HG03060 (cell line): ENCODE data around the gene CD9.
"Not testable (repeated sequence)": the region's sequence is repeated elsewhere in the genome, so short reads cannot be mapped to it uniquely, and the experiment has no call there.

ENCODE experiments used
- ATAC-seq: cut with Tn5 transposase; IDR thresholded peaks from one replicate; pipeline ENCODE4 v1.9.1; 2021; ENCODE audit warnings: low read depth, moderate number of reproducible peaks; ENCODE audit not compliant: unreplicated experiment

CD9 gene

GRCh38 chr12:6200256-6201212 lies at the start of gene CD9:
Gene CD9 (plus strand): TSS chr12:6200400. CDS start chr12:6200500, 100 bp downstream.
- ATAC-seq: no peak

GRCh38 chr12:6154730-6155459 lies 45.3 kb upstream of the CD9 start:
- ATAC-seq: no peak

- ATAC-seq: no peak
Measured at GRCh38 chr12:6157482-6157881, 42.7 kb upstream of the CD9 start.

- no peak for ATAC-seq
Measured at GRCh38 chr12:6158255-6158654, 41.9 kb upstream of the CD9 start.

- no peak for ATAC-seq
Measured at GRCh38 chr12:6158749-6159148, 41.5 kb upstream of the CD9 start.

GRCh38 chr12:6159166-6160011 lies 40.8 kb upstream of the CD9 start:
- ATAC-seq: not testable (repeated sequence)

GRCh38 chr12:6160049-6160649 lies 40.1 kb upstream of the CD9 start:
- not testable (repeated sequence) for ATAC-seq

GRCh38 chr12:6161124-6161882 lies 38.9 kb upstream of the CD9 start:
- ATAC-seq: no peak

- ATAC-seq: no peak
Measured at GRCh38 chr12:6163416-6164060, 36.7 kb upstream of the CD9 start.

GRCh38 chr12:6165395-6165794 lies 34.8 kb upstream of the CD9 start:
- no peak for ATAC-seq

GRCh38 chr12:6166808-6167207 lies 33.4 kb upstream of the CD9 start:
- no peak for ATAC-seq

- ATAC-seq: peak; percentile 72
Measured at GRCh38 chr12:6167327-6168280, 32.6 kb upstream of the CD9 start.

- ATAC-seq: no peak
Measured at GRCh38 chr12:6171409-6172015, 28.7 kb upstream of the CD9 start.

GRCh38 chr12:6172086-6172485 lies 28.1 kb upstream of the CD9 start:
- ATAC-seq: no peak

GRCh38 chr12:6172862-6173261 lies 27.3 kb upstream of the CD9 start:
- ATAC-seq: no peak

- ATAC-seq: no peak
Measured at GRCh38 chr12:6177642-6178358, 22.4 kb upstream of the CD9 start.
